ENCODE measurements around the gene GLUL. TPM values are rescaled to one million over a fixed set of nuclear protein-coding genes. Genes with fewer than 3 reads are reported as not detected.
A peak's percentile ranks its signal among the peaks of the same experiment; 100 is the strongest.

The GLUL gene
- total RNA-seq, 4 donors from 2014 or later, result 4,746 to 22,010 (median 11,052) TPM

- ATAC-seq (peak; percentile 59 to 77), DNase-seq (peak; percentile 37 to 81)
- Histone ChIP-seq H3K4me1 (peaks cover 40 to 45% of the 10 kb centered on the region in 2 donors), H3K27me3 (no peaks in the 10 kb centered on the region), H3K9me3 (no peaks in the 10 kb centered on the region), H3K36me3 (no peaks in the 10 kb centered on the region), H3K27ac (peak overlapping the region; percentile 87 to 100 (median 88)), H3K4me3 (no peak overlapping the region)
- intact Hi-C loops (cut with DNase I; ENCODE audit: low total_unique reads) (no loop called here), in situ Hi-C loops (cut with MboI; ENCODE audit: low sequenced_read_pairs in 4 of 4) (no loop called here)
- TF ChIP-seq CTCF (IDR thresholded peaks at IDR 0.05 in 4 of 5, conservative IDR thresholded peaks at IDR 0.05 in 1 of 5), result peak in 1 of 5 experiments; percentile 10
- peak; percentile 79 to 81 for TF ChIP-seq POLR2A (IDR thresholded peaks at IDR 0.05)
Observed at GRCh38 chr1:182357913-182358312, 33.7 kb downstream of the GLUL start.

- Histone ChIP-seq H3K27me3 (no peaks in the 10 kb centered on the region), H3K4me1 (peaks cover 40 to 44% of the 10 kb centered on the region in 2 donors), H3K36me3 (no peaks in the 10 kb centered on the region), H3K27ac (peak overlapping the region; percentile 87 to 100 (median 88)), H3K4me3 (no peak overlapping the region), H3K9me3 (no peaks in the 10 kb centered on the region)
- TF ChIP-seq CTCF (IDR thresholded peaks at IDR 0.05 in 4 of 5, conservative IDR thresholded peaks at IDR 0.05 in 1 of 5) (no peak), POLR2A (IDR thresholded peaks at IDR 0.05) (no peak)
- intact Hi-C loops (cut with DNase I; ENCODE audit: low total_unique reads) (no loop called here), in situ Hi-C loops (cut with MboI; ENCODE audit: low sequenced_read_pairs in 4 of 4) (no loop called here)
- DNase-seq (no peak), ATAC-seq (no peak)
Observed at GRCh38 chr1:182357171-182357570, 34.4 kb downstream of the GLUL start.

GRCh38 chr1:182355723-182356098 is 35.9 kb downstream of the GLUL start:
- Histone ChIP-seq H3K9me3 (no peaks in the 10 kb centered on the region), H3K27me3 (no peaks in the 10 kb centered on the region), H3K4me1 (peaks cover 44 to 48% of the 10 kb centered on the region in 2 donors), H3K27ac (peak overlapping the region in 2 of 4 donors; percentile 89 to 100), H3K4me3 (no peak overlapping the region), H3K36me3 (no peaks in the 10 kb centered on the region)
- no peak for TF ChIP-seq CTCF (IDR thresholded peaks at IDR 0.05 in 4 of 5, conservative IDR thresholded peaks at IDR 0.05 in 1 of 5)
- no peak for TF ChIP-seq POLR2A (IDR thresholded peaks at IDR 0.05)
- in situ Hi-C loops (cut with MboI; ENCODE audit: low sequenced_read_pairs in 4 of 4), result no loop called here
- DNase-seq (no peak), ATAC-seq (no peak)
- intact Hi-C loops (cut with DNase I; ENCODE audit: low total_unique reads), result no loop called here

GRCh38 chr1:182351790-182352364 is 39.7 kb downstream of the GLUL start:
- no peak overlapping the region for H3K4me3 ChIP-seq
- H3K4me1 ChIP-seq, result peaks cover 46 to 50% of the 10 kb centered on the region in 2 donors
- H3K27ac ChIP-seq, result peak overlapping the region; percentile 89 to 100 (median 94)
- in situ Hi-C loops (cut with MboI; ENCODE audit: low sequenced_read_pairs in 4 of 4), result no loop called here
- DNase-seq (peak; percentile 58 to 61), ATAC-seq (peak; percentile 44 to 71)
- H3K36me3 ChIP-seq, result no peaks in the 10 kb centered on the region
- H3K27me3 ChIP-seq, result no peaks in the 10 kb centered on the region
- TF ChIP-seq POLR2A (IDR thresholded peaks at IDR 0.05) (peak; percentile 57 to 90), CTCF (IDR thresholded peaks at IDR 0.05 in 4 of 5, conservative IDR thresholded peaks at IDR 0.05 in 1 of 5) (no peak)
- H3K9me3 ChIP-seq, result no peaks in the 10 kb centered on the region
- intact Hi-C loops (cut with DNase I; ENCODE audit: low total_unique reads), result loop anchor here (2.0 kb wide), 1 partner anchor 115 kb away; no protein-coding TSS in a partner anchor

Measured in gastrocnemius medialis (tissue), 4 donors.